NB4 (cell line): Measurements from ENCODE around the gene CDKAL1.

ENCODE experiments used
- DNase-seq: peaks from one replicate; pipeline ENCODE4 v3.0.0; 2010; ENCODE audit warnings: low read depth
- H3K4me3 ChIP-seq: one replicate; pipeline ENCODE4 v1.5.1; 2011; ENCODE audit warnings: mild to moderate bottlenecking, low read depth, low read length, moderate library complexity
- CTCF ChIP-seq: IDR thresholded peaks from one replicate; pipeline ENCODE4 v1.5.1; 2012; ENCODE audit warnings: low read depth, low read length
- MYC ChIP-seq: IDR thresholded peaks from 2 replicates; pipeline ENCODE4 v1.6.1; 2011; ENCODE audit warnings: low read depth, low read length
- POLR2A ChIP-seq: IDR thresholded peaks from 2 replicates; pipeline ENCODE4 v1.6.1; 2011; ENCODE audit warnings: mild to moderate bottlenecking; ENCODE audit not compliant: insufficient read length; ENCODE audit errors: extremely low read depth
- TF ChIP-seq, protein P1 (sequence below): IDR thresholded peaks from 2 replicates; pipeline ENCODE4 v1.6.1; 2011; ENCODE audit warnings: low read depth, low read length

Gene CDKAL1

DNA sequence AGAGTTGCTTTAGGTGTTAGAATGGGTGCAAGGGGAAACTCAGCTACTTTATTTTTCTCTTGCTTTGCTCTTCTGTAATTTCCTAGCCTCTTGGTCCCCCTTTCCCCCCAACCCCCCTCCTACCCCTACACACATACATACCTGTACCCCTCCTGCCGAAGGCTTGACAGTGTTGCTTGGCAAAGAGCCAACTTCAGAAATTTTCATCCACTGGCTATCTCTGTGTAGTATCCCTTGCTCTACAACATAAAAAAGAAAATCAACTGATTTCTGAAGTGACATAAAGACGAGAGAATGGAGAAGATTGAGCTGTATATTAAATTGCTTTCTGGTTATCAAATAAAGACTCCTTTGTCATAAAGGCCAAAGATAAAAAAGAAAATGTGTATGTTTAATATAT, 561.2 kb downstream of the CDKAL1 start:
- no peak for DNase-seq
- TF ChIP-seq CTCF (no peak), MYC (no peak)
- no peak overlapping the region for H3K4me3 ChIP-seq

GRCh38 chr6:21098134-21098533, 563.9 kb downstream of the CDKAL1 start:
- no peak for TF ChIP-seq CTCF
- TF ChIP-seq, protein P1, sequence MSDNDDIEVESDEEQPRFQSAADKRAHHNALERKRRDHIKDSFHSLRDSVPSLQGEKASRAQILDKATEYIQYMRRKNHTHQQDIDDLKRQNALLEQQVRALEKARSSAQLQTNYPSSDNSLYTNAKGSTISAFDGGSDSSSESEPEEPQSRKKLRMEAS, result no peak
- TF ChIP-seq POLR2A, result no peak
- no peak for TF ChIP-seq MYC
- no peak overlapping the region for H3K4me3 ChIP-seq
- no peak for DNase-seq

GRCh38 chr6:21098744-21099143, 564.5 kb downstream of the CDKAL1 start:
- TF ChIP-seq POLR2A (no peak), MYC (no peak), CTCF (no peak)
- TF ChIP-seq, protein P1, result no peak
- DNase-seq, result no peak
- no peak overlapping the region for H3K4me3 ChIP-seq

GRCh38 chr6:21099338-21100314, 565.4 kb downstream of the CDKAL1 start:
- TF ChIP-seq, protein P1, result no peak
- no peak for TF ChIP-seq MYC
- TF ChIP-seq CTCF, result no peak
- TF ChIP-seq POLR2A, result no peak
- DNase-seq, result no peak
- H3K4me3 ChIP-seq, result no peak overlapping the region

GRCh38 chr6:21100991-21101390, 566.7 kb downstream of the CDKAL1 start:
- TF ChIP-seq POLR2A, result no peak
- TF ChIP-seq, protein P1, result no peak
- no peak for TF ChIP-seq CTCF
- TF ChIP-seq MYC, result no peak
- H3K4me3 ChIP-seq, result no peak overlapping the region
- no peak for DNase-seq
